GM23248 (cell line): ENCODE measurements around the gene PLPPR3. TPM values are rescaled to one million over a fixed set of nuclear protein-coding genes. Genes with fewer than 3 reads are reported as not detected.

ENCODE experiments used
- DNase-seq: peaks from one replicate; pipeline ENCODE4 v3.0.0-alpha.2; 2015
- H2AFZ ChIP-seq: fragments of 200-600 bp; sonication (generic); 2 replicates; pipeline ENCODE4 v1.6.1; 2016; ENCODE audit warnings: antibody characterized with exemption
- H3F3A ChIP-seq: fragments of 200-600 bp; sonication (generic); 2 replicates; pipeline ENCODE4 v1.6.1; 2016; ENCODE audit warnings: mild to moderate bottlenecking, antibody characterized with exemption, mixed run types; ENCODE audit not compliant: insufficient read depth
- H3K27ac ChIP-seq: fragments of 200-600 bp; sonication (generic); 2 replicates; pipeline ENCODE4 v1.5.1; 2016; ENCODE audit warnings: mild to moderate bottlenecking
- H3K27me3 ChIP-seq: fragments of 200-600 bp; sonication (generic); replicated peaks from 2 replicates; pipeline ENCODE4 v1.6.1; 2016; ENCODE audit warnings: mild to moderate bottlenecking; ENCODE audit not compliant: insufficient read depth
- H3K36me3 ChIP-seq: fragments of 200-600 bp; sonication (generic); 2 replicates; pipeline ENCODE4 v1.6.1; 2016; ENCODE audit warnings: low read depth, mild to moderate bottlenecking
- H3K4me1 ChIP-seq: fragments of 200-600 bp; sonication (generic); 2 replicates; pipeline ENCODE4 v1.6.1; 2016; ENCODE audit warnings: mild to moderate bottlenecking; ENCODE audit not compliant: insufficient read depth
- H3K4me2 ChIP-seq: fragments of 200-600 bp; sonication (generic); one replicate; pipeline ENCODE4 v1.6.1; 2016; ENCODE audit warnings: mild to moderate bottlenecking; ENCODE audit not compliant: unreplicated experiment
- H3K4me3 ChIP-seq: fragments of 200-600 bp; sonication (generic); 2 replicates; pipeline ENCODE4 v1.5.1; 2016; ENCODE audit warnings: mild to moderate bottlenecking
- H3K79me2 ChIP-seq: fragments of 200-600 bp; sonication (generic); 2 replicates; pipeline ENCODE4 v1.6.1; 2016; ENCODE audit warnings: mild to moderate bottlenecking; ENCODE audit not compliant: insufficient read depth
- H3K9ac ChIP-seq: fragments of 200-600 bp; sonication (generic); 2 replicates; pipeline ENCODE4 v1.6.1; 2016; ENCODE audit warnings: mild to moderate bottlenecking
- H3K9me2 ChIP-seq: fragments of 200-600 bp; sonication (generic); 2 replicates; pipeline ENCODE4 v1.6.1; 2016; ENCODE audit warnings: mixed run types, mild to moderate bottlenecking, moderate library complexity; ENCODE audit not compliant: insufficient read depth
- H3K9me3 ChIP-seq: fragments of 200-600 bp; sonication (generic); one replicate; pipeline ENCODE4 v1.6.1; 2017; ENCODE audit warnings: low read depth
- H4K20me1 ChIP-seq: fragments of 200-600 bp; sonication (generic); 2 replicates; pipeline ENCODE4 v1.6.0; 2016; ENCODE audit not compliant: insufficient read depth
- EZH2 ChIP-seq: fragments of 200-600 bp; sonication (generic); IDR thresholded peaks from 2 replicates; pipeline ENCODE4 v1.6.1; 2018; ENCODE audit warnings: antibody characterized with exemption, mild to moderate bottlenecking; ENCODE audit not compliant: insufficient read depth, poor library complexity, severe bottlenecking
- EZH2phosphoT487 ChIP-seq: fragments of 200-600 bp; sonication (generic); IDR thresholded peaks from 2 replicates; pipeline ENCODE4 v1.6.1; 2018; ENCODE audit warnings: antibody characterized with exemption, moderate library complexity, mild to moderate bottlenecking, low read depth; ENCODE audit not compliant: insufficient read depth
- WGBS, 2 experiments: methylation state at CpG; one replicate each; pipeline ENCODE4 v1.1.6; 2015 to 2017; ENCODE audit warnings: low lambda C conversion rate in 2 of 2, low coverage in 1 of 2; ENCODE audit errors: missing lambda C conversion rate in 2 of 2; 5-methylcytosine and 5-hydroxymethylcytosine counted together
- in situ Hi-C: fragments of 300-500 bp; cut with MboI; formaldehyde crosslinking; loops from 2 replicates; pipeline ENCODE4 v1.15.0; 2020
- polyA plus RNA-seq: library from polyadenylated mRNA; unstranded; fragments of >200 nt; fragmentation: Nextera tagmentation; extraction: Ambion mirVana; gene quantifications from 2 replicates; pipeline ENCODE4 v1.2.1, GENCODE V29; 2016
- total RNA-seq: library from RNA; depleted of rRNA; stranded (reverse); fragments of >200 nt; shearing (Covaris generic); gene quantifications from 2 replicates; pipeline ENCODE4 v1.2.3, GENCODE V29; 2014

PLPPR3 gene
- total and polyA plus RNA-seq, 2 experiments from 2014 or later: 0.32 TPM; not detected in 1

DNA sequence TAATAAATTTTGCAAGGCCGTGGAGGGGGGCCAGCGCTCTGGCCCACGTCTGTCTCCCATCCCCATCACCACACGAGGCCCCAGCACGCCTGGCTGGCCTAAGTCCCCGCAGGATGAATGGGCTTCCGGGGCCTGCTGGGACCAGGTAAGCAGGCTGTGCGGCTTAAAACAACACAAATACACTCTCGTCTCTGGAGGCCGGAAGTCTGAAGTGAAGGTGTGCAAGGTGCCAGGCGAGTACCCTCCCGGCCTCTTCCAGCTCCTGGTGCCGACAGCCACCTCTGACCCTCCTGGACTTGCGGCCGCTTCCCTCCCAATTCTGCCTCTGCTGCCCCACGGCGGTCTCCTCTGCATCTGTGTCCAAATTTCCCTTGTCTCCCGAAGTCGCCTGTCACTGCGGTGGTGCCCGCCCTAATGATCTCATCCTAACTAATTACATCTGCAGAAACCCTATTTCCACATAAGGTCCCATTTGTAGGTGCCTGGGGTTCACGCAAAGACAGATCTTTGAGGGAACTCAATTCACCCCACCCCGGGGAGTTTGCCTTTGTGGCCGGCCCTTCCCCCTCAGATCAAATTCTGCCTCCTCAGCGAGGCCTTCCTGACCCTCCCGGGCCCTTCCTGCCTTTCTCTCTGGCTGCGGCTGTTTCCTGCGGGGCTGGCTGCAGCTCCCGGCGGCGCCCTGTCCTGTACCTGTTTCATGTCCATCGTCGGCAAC, 32.6 kb downstream of the PLPPR3 start:
- H3K4me2 ChIP-seq: peak overlapping the region; percentile 16
- peak; percentile 65 for DNase-seq
- H4K20me1 ChIP-seq: no peaks in the 10 kb centered on the region
- H3K4me1 ChIP-seq: peaks cover 8% of the 10 kb centered on the region; the same call in 1 of the 2 replicates
- H3K27me3 ChIP-seq: no peaks in the 10 kb centered on the region
- H3K9me3 ChIP-seq: no peaks in the 10 kb centered on the region
- WGBS, 2 experiments: 12 to 20% methylated on average over 33 of the region's 33 CpGs
- no peaks in the 10 kb centered on the region for H3K79me2 ChIP-seq
- H2AFZ ChIP-seq: peak overlapping the region; percentile 80
- no peaks in the 10 kb centered on the region for H3F3A ChIP-seq
- H3K4me3 ChIP-seq: no peak overlapping the region
- H3K9me2 ChIP-seq: no peaks in the 10 kb centered on the region
- no peaks in the 10 kb centered on the region for H3K36me3 ChIP-seq
- in situ Hi-C loops: no loop called here
- no peak overlapping the region for H3K27ac ChIP-seq
- H3K9ac ChIP-seq: peak overlapping the region; percentile 47
- TF ChIP-seq EZH2phosphoT487 (no peak), EZH2 (no peak)

GRCh38 chr19:788686-788982, 33.1 kb downstream of the PLPPR3 start:
- TF ChIP-seq EZH2phosphoT487: no peak
- TF ChIP-seq EZH2: no peak
- Histone ChIP-seq H3K27me3 (no peaks in the 10 kb centered on the region), H3K4me1 (peaks cover 8% of the 10 kb centered on the region; the same call in 1 of the 2 replicates), H3F3A (no peaks in the 10 kb centered on the region), H3K9ac (no peak overlapping the region), H3K4me2 (peak overlapping the region; percentile 16), H3K4me3 (no peak overlapping the region), H3K9me2 (no peaks in the 10 kb centered on the region), H3K36me3 (no peaks in the 10 kb centered on the region), H4K20me1 (no peaks in the 10 kb centered on the region), H3K9me3 (no peaks in the 10 kb centered on the region), H2AFZ (peak overlapping the region; percentile 80), H3K79me2 (no peaks in the 10 kb centered on the region), H3K27ac (no peak overlapping the region)
- in situ Hi-C loops: no loop called here
- no peak for DNase-seq
- WGBS, 2 experiments: 31 to 36% methylated on average over 9 to 11 of the region's 11 CpGs

DNA sequence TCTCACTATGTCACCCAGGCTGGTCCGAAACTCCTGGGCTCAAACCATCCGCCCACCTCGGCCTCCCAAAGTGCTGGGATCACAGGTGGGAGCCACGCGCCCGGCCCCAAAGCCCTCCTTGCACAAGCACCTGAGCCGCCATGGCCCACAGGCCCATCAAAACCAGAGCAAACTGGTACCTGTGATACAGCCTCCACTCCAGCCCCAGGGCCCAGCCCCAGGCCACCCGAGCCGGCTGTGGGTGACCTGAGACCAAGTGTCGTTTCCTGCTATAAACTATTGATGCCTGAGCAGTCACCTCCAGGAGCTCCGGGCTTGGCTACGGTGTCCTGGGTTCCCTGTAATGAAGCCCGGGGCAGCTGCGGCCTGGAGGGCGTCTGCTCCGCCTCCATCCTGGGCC, 34.2 kb downstream of the PLPPR3 start:
- no peak for DNase-seq
- Histone ChIP-seq H3K79me2 (no peaks in the 10 kb centered on the region), H2AFZ (no peak overlapping the region), H3F3A (no peaks in the 10 kb centered on the region), H3K36me3 (no peaks in the 10 kb centered on the region), H3K9me3 (no peaks in the 10 kb centered on the region), H3K4me2 (no peak overlapping the region), H3K4me3 (no peak overlapping the region), H3K4me1 (peaks cover 14% of the 10 kb centered on the region), H3K9me2 (no peaks in the 10 kb centered on the region), H3K27me3 (no peaks in the 10 kb centered on the region), H3K27ac (no peak overlapping the region), H3K9ac (no peak overlapping the region), H4K20me1 (no peaks in the 10 kb centered on the region)
- in situ Hi-C loops: no loop called here
- 96 to 98% methylated on average over 16 of the region's 16 CpGs for WGBS, 2 experiments
- TF ChIP-seq EZH2phosphoT487 (no peak), EZH2 (no peak)

- TF ChIP-seq EZH2phosphoT487 (no peak), EZH2 (no peak)
- Histone ChIP-seq H3K9me2 (no peaks in the 10 kb centered on the region), H4K20me1 (no peaks in the 10 kb centered on the region), H3F3A (no peaks in the 10 kb centered on the region), H3K79me2 (no peaks in the 10 kb centered on the region), H3K4me2 (no peak overlapping the region), H3K36me3 (no peaks in the 10 kb centered on the region), H3K9me3 (no peaks in the 10 kb centered on the region), H3K4me1 (peaks cover 20% of the 10 kb centered on the region), H2AFZ (no peak overlapping the region), H3K9ac (no peak overlapping the region), H3K27me3 (no peaks in the 10 kb centered on the region), H3K27ac (no peak overlapping the region), H3K4me3 (no peak overlapping the region)
- DNase-seq: no peak
- in situ Hi-C loops: no loop called here
- 87 to 91% methylated on average over 12 to 13 of the region's 13 CpGs for WGBS, 2 experiments
Measured at GRCh38 chr19:784541-784940, 37.2 kb downstream of the PLPPR3 start.
